Pons (tissue), 1 donor: Measurements from ENCODE around the gene FAIM2.
"Not testable (repeated sequence)": the region's sequence is repeated elsewhere in the genome, so short reads cannot be mapped to it uniquely, and the experiment has no call there.

Source experiments
- DNase-seq: peaks from one replicate; pipeline ENCODE4 v3.0.0-alpha.2; 2016; ENCODE audit warnings: low spot score

FAIM2 gene

DNA sequence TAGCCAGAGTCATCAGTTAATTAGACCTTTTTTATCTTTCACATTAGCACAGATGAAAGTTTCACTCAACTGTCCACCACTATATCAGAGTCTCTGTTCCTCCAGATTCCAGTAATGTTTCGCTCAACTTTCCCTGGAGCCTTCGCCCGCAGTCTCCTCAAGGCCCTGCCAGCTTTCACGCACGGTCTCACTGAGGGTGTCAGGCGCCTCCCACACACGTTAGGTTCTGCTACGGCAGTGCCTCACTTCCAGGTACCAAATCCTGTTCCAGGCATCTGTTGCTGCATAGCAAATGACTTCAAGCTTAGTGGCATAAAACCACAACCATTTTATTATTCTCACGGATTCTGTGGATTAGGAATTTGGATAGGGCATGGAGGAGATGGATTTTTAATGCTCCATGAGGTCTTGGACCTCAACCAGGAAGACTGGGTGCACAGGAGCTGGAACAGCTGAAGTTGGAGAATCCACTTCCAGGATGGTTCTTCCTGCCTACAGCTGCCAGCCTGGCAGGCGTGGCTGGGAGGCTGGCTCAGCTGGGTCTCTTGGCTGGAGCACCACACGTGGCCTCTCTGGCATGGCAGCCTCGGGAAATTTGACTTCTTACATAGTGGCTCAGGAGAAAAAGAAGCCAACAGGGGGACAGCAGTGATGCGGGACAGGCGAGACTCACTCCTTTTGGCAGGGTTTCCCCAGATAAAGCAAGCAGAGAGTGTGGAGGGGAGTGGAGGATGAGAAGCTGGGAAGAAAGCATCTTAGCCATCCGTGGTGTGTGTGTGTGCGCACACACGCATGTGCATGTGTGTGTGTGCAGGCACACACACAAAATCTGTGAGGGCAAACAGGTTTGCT lies 39.5 kb downstream of the FAIM2 start:
- no peak for DNase-seq

DNA sequence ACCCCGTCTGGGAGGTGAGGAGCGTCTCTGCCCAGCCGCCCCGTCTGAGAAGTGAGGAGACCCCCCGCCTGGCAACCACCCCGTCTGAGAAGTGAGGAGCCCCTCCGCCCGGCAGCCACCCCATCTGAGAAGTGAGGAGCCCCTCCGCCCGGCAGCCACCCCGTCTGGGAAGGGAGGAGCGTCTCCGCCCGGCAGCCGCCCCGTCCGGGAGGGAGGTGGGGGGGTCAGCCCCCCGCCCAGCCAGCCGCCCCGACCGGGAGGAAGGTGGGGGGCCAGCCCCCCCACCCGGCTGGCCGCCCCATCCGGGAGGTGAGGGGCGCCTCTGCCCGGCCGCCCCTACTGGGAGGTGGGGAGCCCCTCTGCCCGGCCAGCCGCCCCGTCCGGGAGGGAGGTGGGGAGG lies 42.8 kb downstream of the FAIM2 start:
- not testable (repeated sequence) for DNase-seq

DNA sequence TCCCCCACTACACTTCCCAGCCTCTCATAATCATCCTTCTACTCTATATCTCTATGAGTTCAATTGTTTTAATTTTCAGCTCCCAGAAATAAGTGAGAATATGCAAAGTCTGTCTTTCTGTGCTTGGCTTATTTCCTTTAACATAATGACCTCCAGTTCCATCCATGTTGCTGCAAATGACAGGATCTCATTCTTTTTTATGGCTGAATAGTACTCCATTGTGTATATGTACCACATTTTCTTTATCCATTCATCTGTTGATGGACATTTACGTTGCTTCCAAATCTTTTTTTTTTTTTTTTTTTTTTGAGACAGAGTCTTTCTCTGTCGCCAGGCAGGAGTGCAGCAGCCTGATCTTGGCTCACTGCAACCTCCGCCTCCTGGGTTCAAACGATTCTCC lies 47.8 kb downstream of the FAIM2 start:
- not testable (repeated sequence) for DNase-seq

DNA sequence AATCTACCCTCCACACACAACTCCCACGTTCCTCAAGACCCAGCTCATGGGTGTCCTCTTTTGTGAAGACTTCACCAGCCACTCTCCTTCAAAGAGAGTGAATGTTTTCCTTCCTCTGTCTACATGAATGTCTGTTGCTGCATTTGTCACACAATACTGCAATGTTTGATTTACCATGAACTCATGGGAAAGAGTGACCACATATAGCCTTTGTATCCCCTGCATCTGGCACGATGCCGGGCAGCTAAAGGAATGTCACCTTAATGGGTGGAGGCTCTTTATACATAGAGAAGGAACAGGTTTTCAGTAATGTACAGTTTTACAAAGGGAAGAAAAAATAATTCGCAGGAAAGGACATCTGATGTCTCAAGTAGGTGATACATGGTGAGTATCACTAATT lies 48.7 kb downstream of the FAIM2 start:
- no peak for DNase-seq

DNA sequence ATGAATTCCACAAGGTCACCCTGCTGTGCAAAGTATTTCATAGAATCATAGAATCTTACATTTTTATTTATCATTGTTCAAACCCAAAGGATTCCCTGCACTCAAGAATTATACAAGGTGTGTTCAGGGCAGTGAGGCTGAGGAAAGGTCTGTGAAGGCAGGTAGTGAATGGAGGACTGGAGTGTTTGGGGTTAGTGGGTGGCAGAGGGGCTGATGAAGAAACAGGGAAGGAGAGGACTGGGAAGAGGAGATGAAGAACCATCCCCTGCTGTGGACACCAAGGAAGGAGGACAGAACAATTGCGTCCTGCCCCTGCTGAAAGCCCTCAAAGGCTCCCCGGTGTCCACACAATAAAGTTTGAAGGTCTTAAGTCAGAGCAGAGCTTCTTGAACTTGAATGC lies 50.0 kb downstream of the FAIM2 start:
- no peak for DNase-seq

DNA sequence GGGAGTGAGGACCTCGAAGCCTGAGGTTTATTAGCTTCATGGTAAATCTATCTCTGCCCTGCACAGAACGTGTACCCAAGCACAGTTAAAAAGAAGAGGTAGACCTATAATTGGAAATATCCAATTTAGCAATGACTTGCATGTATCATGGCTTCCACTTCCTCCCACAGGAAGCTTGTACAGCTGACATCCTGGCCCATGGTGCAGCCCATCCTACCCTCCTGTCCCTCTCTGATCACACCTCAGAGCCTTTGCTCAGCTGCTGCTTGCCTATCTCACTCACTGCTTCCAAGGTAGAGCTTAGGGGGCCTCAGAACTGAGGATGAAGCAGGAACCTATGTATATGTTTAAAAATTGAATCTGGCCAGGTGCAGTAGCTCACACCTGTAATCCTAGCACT lies 56.5 kb downstream of the FAIM2 start:
- no peak for DNase-seq

DNA sequence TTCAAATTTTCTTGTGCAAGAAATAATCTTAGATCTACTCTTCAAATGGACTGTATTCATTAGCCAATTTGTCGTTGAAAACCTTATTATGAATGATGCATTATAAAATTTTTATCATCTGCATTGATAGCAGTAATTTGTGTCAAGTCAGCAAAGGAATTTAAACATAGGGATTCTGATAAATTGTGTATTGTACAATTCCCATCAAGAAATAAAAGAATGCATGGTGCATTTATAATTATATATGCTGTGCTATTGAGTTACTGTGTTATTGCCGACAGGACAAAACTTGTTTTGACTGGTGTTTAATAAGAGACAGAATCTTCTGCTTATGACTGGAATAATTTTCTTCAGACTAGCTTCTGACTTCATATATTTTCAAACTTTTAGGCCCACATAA lies 57.7 kb downstream of the FAIM2 start:
- no peak for DNase-seq

DNA sequence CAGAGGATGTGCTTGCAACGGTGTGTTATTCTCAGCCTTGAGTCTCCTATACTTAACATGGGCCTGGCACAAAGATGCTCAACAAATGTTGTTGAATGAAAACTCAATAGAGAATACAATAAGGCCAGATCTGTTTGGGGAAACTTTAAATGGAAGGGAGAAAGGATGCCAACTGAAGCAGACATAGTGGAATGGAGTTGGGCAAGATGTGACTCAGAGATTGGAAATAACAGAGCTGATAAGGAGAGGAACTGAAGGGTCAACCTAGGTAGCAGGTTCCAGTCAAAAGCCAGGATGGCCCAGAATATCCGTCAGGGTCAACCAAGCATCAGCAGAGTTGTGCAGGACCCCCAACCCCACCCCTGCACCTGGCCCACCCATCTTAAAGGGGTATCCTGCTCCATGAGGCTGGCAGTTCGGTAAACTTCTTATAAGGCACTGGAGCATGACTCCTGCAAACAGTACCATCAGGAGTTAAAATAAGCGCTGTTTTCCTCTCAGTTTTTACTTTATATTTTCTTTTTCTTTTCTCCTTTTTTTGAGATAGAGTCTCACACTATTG lies 59.7 kb downstream of the FAIM2 start:
- no peak for DNase-seq

DNA sequence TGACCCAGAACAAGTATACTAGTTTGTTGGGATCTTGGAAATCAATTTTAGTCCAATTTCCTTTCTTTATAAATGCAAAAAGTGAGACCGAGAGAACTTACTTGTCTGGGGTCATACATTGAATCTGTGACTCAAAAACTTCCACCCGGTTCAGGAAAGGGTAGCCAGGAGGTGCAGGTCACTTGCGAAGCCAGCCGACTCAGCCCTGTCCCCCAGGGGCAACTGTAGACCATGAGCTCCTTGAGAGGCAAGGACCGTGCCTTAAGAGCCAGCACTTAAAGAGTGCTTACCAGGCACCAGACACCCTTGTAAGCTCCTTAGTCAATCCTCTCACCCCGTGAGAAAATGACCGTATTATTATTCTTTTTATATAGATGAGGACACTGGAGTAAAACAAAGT lies 60.3 kb downstream of the FAIM2 start:
- DNase-seq = no peak

DNA sequence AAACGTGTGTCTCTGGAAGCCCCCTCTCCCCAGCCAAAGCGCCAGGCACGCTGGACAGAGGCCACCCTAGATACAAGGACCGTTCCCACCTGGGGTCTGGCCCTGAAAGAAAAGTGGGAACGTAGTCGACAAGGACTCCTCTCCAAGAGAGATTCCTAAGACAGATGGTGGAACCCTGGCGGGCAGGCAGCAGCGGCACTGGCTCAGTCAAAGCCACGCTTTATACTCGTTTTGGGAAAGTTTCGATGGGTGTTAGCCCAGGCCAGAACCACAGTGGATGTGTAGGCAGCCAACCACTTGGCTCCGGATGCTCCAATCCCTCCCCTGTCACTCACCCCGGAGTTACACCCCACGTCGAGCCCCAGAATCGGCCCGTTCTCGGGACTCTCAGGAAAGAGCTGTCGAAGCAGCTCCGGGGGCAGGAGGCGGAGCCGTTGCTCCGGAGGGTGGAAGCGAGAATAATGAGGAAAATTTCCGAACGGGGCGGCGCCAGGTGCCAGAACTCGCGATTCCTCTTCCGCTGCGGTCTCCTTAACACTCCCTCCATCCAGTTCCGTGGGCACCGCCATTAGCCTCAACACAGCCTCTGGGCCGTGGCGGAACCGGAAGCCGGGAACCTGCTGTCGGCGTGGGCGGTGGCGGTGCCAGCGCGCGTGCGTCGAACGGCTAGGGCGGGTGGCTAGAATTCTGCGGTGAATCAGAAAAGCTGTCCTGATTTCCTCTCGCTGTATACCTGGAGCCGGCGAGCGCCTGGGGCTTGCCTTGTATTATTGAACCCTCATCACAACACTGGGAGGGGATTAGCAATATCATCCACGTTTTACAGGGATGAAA lies 61.0 kb downstream of the FAIM2 start, which contains the start of gene BCDIN3D:
TSS of gene BCDIN3D (minus strand) at position 588 of the 834 bp plus-strand sequence. CDS start at position 569, 19 bp downstream.
- DNase-seq = peak; percentile 89

DNA sequence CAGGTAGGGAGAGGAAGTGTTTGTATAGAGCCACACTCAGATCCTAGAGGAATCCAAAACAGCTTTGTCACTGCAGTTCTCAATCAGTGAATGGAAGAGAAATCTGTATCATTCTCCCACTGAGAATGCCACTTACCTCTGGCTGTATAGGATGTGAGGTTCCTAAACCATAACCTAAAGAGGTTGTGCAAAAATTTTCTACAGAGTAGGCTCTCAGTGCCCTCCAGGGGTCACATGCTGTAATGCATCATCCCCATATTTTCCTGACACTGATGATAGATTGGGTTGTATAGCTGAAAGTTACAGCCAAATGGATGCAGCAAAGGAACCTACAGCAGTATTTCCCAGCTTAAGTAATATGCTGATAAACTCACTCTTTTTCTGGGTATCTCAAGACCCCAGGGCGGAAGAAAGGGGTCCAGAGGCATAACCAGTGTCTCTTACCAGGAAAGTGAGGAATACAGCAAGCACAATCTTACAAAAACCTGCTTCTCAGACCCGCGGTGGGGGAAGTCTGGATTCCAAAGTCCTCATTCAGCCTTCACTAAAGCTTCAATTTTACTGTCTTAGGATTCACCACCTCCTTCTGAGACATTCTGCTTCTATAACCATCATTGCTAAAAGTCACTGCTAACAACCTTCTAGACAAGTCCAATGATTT lies 64.6 kb downstream of the FAIM2 start:
- peak; percentile 66 for DNase-seq

DNA sequence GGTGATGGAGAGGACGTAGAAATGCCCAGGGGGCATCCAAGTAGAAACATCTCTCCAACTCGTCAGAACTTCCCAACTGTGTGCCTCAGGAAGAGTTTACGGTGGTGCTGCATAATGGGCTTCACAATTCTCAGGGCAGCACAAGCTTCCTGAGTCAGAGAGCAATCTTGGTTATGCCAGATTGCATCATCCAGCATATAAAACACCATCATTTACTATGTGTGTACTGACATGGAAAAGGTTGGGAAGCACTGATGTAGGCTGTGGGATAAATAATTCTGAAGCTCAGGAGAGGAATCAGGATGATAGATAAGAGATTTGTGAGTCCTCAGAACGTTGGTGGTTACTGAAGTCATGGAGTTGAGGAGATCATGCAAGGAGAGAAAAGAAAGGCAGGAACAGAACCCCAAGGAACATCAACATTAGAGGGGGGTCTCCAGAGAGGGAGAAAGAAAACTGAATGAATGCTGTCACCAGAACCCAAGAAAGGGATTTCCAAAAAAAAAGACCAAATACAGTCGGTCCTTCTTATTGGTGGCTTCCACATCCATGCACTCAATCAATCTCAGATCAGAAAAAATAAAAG lies 70.8 kb downstream of the FAIM2 start:
- DNase-seq = no peak

DNA sequence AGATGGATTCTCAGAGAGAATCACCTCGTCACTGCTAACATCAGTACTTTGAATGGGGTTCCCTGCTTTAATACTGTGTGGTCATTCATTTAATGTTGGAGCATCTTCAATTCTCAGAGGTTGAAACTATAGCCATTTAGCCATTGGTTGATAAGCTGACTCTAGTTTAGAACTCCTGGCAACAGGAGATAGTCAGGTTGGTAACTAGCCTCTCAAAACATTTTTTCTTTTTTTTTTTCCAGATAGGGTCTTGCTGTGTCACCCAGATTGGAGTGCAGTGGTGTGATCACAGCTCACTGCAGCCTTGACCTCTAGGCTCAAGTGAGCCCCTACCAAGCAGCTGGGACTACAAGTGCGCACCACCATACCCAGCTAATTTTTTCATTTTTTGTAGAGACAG lies 72.0 kb downstream of the FAIM2 start:
- no peak for DNase-seq

DNA sequence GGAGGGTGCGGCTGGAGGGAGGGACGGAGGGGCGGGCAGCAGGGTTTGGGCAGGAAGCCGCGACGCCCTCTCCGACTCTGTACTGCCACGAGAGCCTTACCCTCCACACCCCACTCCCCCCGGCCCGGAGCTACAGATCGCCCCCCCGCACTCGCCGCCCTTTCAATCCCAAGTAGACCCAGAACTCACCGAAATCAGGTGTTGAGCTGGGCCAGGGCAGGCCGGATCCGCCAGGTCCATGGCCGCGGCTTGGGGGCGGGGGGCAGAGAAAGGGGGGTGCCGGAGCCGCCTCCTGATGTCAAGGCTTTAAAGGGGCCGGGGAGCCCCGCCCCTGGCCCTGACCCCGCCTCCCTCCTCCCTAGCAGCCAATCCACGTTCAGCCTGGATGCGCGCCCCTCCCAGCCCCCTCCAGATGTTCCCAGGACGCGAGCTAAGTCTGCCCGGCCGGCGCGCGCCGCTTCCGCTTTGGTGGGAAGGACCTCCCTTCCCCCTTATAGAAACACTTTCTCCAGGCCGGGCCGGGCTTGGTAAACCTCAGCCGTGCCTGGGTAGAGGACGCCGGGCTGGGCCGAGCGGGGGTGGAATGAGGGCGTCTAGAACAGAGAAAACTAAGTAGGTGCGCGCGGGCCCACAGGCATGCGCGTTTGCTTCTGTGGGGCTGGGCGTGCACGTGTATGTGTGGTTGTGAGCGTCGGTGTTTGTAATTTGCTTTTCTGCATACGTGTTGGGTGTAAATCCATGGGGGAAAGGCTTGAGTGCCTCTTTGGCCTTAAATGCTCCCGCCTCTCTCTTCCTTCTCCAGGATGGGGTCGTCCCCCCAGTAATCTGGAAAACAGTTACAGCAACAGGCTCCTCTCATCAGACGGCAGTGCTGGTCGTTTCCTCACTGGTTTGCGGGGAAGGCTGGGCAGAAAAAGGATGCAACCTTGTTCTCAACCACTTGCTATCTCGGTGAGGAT lies 75.3 kb downstream of the FAIM2 start, which contains the start of gene NCKAP5L:
TSS of gene NCKAP5L (minus strand) at position 281 of the 959 bp plus-strand sequence. CDS start 24,369 bp downstream, outside the sequence.
- peak; percentile 95 for DNase-seq

DNA sequence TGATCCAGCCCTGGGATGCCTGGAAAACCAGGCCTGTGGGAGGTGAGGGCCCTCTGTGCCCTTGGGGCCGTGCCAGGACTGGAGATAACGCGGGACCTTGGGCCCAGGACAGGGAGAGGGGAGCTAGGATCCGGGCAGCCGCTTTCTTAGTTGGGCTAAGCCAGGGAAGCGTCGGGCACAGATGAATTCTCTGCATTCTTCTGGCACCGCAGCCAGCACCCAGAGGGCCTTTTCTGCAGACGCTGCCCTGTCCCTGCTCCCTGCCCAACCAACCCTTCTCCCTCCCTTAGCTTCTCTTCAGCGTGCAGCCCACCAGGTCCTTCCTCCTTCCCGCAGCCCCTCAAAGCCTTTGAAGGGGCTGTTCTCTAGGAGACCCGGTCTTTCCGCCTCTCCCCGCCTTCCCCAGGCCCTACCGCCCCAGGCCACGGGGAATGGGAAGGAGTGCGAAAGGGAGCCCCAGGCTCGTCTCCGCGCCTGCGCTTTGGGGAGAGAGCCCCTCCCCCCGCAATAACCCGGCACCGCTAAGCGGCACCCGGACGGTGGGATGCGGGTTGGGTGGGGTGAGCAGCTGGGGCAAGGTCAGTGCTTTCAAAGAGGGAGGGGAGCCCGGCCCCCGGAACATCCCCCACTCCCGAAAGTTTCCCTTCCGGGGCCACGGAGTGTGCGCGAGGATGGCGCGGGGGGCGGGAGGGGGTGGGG lies 76.2 kb downstream of the FAIM2 start:
- peak; percentile 59 for DNase-seq

DNA sequence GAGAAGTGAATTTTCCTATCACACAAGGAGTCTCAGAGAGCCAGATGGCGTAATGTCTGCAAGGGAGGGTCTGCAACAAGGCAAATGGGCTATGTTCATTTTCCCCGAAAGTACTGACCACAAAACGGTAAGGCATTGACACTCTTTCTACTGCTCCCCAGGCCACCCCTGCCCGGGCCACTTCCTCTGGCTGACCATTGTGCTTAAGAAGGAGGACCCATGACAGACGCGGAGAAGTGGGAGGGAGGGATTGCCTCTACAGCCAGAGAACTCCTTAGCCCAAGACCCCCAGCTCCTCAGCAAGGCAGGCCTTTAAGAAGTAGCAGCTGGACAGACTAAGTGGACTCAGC lies 76.7 kb downstream of the FAIM2 start:
- DNase-seq = peak; percentile 26

DNA sequence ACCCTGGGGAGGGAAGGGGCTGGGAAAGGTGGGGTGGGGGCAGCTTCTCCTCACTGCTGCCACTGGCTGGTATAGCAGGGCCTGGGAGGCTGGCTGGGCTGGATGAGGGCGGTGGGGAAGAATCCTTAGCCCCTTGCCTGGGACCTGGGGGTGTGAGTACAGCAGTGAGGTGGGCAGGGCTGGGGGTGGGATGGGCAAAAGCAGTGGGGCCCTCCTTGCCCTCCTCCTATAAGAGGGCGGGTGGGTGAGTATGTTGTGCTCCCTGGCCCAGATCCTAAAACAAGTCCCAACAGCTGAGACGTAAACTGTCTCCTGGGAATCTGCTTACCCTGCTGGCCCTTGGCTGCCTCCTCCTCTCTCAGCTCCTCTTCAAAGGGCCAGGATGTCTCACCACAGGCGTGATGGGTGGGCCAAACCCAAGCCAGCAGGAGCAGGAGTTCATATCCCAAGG lies 77.7 kb downstream of the FAIM2 start:
- DNase-seq = no peak

DNA sequence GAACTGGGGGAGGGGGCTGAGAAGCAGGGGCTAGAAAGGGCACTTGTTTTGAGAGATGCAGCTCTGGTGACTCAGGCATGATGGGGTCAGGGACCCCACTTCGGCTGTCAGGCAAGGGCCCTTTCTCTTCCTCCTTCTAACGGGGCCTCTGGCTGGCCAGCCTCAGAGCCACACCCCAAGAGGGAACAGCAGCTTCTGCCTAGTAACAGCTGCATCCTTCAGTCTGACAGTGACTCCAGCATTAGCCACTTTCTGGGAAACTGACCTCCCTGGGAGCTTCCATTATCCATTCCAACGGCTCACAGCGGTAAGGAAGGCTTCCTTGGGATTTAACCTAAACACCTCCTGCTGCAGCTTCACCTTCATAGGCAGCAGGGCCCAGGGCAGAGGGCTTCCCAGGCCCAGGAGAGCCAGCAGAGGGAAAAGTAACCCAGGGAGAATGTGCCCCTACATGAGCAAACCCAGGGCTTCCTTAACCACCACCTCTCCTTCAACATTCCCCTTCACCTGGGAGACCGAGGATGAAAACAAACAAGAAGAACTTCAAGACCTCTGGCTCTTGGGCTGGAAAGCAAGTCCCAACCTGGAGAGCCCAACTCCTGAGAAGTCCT lies 78.2 kb downstream of the FAIM2 start:
- DNase-seq = peak; percentile 50

DNA sequence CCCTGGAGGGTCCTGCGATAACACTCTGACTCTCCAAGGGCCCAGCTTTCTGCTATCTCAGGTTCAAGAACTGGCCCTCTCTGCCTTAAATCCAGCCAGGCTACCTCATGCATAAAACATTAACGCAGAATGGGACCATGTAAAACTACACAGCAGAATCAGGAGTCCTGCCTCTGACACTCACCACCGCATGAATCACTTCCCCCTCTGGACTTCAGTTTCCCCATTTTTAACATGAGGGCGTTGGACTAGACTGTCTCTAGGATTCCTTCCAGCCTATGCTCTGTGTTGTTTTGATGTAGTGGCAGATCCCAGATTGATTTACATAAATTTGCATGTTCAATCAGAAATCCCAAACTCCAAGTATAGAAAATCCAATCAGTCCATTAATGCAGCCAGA lies 78.8 kb downstream of the FAIM2 start:
- DNase-seq = peak; percentile 75
